Thyroid gland (tissue), 4 donors: ENCODE data around the gene SH3D19. TPM values are rescaled to one million over a fixed set of nuclear protein-coding genes. Genes with fewer than 3 reads are reported as not detected.

Experiments
- DNase-seq, 2 donors: peaks; one replicate each; pipeline ENCODE4 v3.0.0-alpha.2; 2019
- H3K27ac ChIP-seq, 3 donors: fragments of 200-600 bp; sonication (generic); 1 replicate in 2 of 3; 2 replicates in 1 of 3; pipeline ENCODE4 v1.5.1; 2016 to 2019; ENCODE audit warnings: mild to moderate bottlenecking in 1 of 3, moderate library complexity in 1 of 3
- H3K27me3 ChIP-seq: fragments of 200-600 bp; sonication (generic); one replicate; pipeline ENCODE4 v1.5.1; 2019
- H3K36me3 ChIP-seq, 2 donors: fragments of 200-600 bp; sonication (generic); one replicate each; pipeline ENCODE4 v1.5.1; 2016 to 2019
- H3K4me1 ChIP-seq, 2 donors: fragments of 200-600 bp; sonication (generic); one replicate each; pipeline ENCODE4 v1.5.1; 2017 to 2019
- H3K4me3 ChIP-seq, 3 donors: fragments of 200-600 bp; sonication (generic); replicated peaks in 1 of 3; 1 replicate in 2 of 3; 2 replicates in 1 of 3; pipeline ENCODE4 v1.5.1; 2016; ENCODE audit warnings: mild to moderate bottlenecking in 1 of 3
- H3K9me3 ChIP-seq: fragments of 200-600 bp; sonication (generic); one replicate; pipeline ENCODE4 v1.5.1; 2017
- POLR2A ChIP-seq, 2 donors: fragments of 450-650 bp; IDR thresholded peaks; one replicate each; pipeline ENCODE4 v1.6.1; 2017; ENCODE audit warnings: antibody characterized with exemption in 2 of 2, mild to moderate bottlenecking in 2 of 2, moderate library complexity in 1 of 2
- WGBS, 2 donors: methylation state at CpG; one replicate each; pipeline ENCODE4 v1.1.5; 2017; 5-methylcytosine and 5-hydroxymethylcytosine counted together
- intact Hi-C: fragments of 100-400 bp; cut with DNase I; formaldehyde crosslinking; loops from one replicate; pipeline ENCODE4 v1.15.1; 2023
- total RNA-seq, 4 donors: library from RNA; depleted of rRNA; stranded (reverse); fragments of >200 nt; gene quantifications; one replicate each; pipeline ENCODE4 v1.2.3, GENCODE V29; 2016
- TF ChIP-seq, protein P1 (sequence below), 6 experiments: fragments of 200-600 bp in 3 of 6; fragments of 450-650 bp in 3 of 6; sonication (generic) in 3 of 6; IDR thresholded peaks; one replicate each; pipeline ENCODE4 v1.5.1; 2016 to 2019; ENCODE audit warnings: antibody characterized with exemption in 6 of 6, mild to moderate bottlenecking in 2 of 6, inconsistent platforms in 1 of 6, moderate library complexity in 1 of 6

SH3D19 gene
- total RNA-seq, 4 donors from 2014 or later = 82.0 to 143 (median 113) TPM

DNA sequence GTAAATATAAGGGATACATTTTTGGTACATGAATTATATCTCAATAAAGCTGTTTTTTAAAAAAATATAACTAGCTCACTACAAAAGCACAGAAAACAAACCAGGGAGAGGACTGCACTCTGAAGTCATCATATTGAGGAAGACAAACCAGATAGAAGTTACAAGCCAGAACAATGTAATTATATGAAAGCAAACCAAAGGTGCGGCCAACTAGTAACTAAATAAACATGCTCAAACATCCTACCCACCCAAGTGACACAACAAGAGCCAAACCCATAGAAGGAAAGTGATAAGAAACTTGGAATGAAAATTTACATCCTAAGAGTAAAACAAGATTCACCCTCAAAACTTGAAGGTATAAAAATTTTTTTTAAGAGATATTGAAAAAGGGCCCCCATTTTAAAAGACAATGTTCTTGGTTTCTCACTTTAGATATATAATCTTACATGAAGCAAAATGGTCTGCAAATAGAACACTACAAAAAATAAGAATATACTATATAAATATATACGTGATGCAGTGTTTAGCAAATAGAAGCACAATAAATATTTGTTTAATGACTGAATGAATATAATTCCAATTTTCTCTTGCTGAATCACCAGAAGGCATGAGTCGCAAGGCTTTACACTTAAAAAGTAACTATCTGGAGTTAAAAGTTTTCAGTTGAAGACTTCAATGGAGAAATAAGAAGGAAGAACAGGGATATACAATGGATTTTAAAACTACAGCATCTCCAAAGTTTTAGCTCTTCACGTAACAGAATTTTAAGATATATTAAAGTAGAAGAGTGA is 4.0 kb upstream of the SH3D19 start:
- Histone ChIP-seq H3K27me3 (no peaks in the 10 kb centered on the region), H3K36me3 (no peaks in the 10 kb centered on the region), H3K4me3 (no peak overlapping the region), H3K4me1 (peaks cover 10 to 11% of the 10 kb centered on the region in 2 donors), H3K27ac (no peak overlapping the region), H3K9me3 (no peaks in the 10 kb centered on the region)
- TF ChIP-seq, protein P1, sequence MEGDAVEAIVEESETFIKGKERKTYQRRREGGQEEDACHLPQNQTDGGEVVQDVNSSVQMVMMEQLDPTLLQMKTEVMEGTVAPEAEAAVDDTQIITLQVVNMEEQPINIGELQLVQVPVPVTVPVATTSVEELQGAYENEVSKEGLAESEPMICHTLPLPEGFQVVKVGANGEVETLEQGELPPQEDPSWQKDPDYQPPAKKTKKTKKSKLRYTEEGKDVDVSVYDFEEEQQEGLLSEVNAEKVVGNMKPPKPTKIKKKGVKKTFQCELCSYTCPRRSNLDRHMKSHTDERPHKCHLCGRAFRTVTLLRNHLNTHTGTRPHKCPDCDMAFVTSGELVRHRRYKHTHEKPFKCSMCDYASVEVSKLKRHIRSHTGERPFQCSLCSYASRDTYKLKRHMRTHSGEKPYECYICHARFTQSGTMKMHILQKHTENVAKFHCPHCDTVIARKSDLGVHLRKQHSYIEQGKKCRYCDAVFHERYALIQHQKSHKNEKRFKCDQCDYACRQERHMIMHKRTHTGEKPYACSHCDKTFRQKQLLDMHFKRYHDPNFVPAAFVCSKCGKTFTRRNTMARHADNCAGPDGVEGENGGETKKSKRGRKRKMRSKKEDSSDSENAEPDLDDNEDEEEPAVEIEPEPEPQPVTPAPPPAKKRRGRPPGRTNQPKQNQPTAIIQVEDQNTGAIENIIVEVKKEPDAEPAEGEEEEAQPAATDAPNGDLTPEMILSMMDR (IDR thresholded peaks at IDR 0.05) = no peak
- TF ChIP-seq POLR2A (IDR thresholded peaks at IDR 0.05) = no peak
- no peak for DNase-seq
- 94 to 96% methylated on average over 4 of the region's 4 CpGs for WGBS, 2 donors
- intact Hi-C loops = no loop called here

DNA sequence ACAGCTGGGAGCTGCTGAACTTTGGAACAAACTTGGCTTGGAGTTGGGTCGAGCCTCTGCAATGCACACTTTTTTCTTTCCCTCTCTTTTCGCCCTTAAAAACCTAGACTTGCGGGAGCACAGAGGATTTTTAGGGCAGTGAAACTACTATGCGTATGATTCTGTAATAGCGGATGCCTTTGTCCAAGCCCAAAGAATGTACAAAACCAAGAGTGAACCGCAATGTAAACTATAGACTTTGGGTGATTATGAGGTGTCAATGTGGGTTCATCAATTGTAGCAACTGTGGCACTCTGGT is 493 bp upstream of the SH3D19 start:
- Histone ChIP-seq H3K36me3 (no peaks in the 10 kb centered on the region), H3K27ac (peak overlapping the region; percentile 77 to 88 (median 81)), H3K27me3 (no peaks in the 10 kb centered on the region), H3K9me3 (no peaks in the 10 kb centered on the region), H3K4me1 (peaks cover 25 to 32% of the 10 kb centered on the region in 2 donors), H3K4me3 (peak overlapping the region in 1 of 3 donors; percentile 57)
- DNase-seq = no peak
- intact Hi-C loops = no loop called here
- WGBS, 2 donors = 66 to 76% methylated on average over 6 of the region's 6 CpGs
- TF ChIP-seq, protein P1 (IDR thresholded peaks at IDR 0.05) = no peak
- TF ChIP-seq POLR2A (IDR thresholded peaks at IDR 0.05) = no peak

DNA sequence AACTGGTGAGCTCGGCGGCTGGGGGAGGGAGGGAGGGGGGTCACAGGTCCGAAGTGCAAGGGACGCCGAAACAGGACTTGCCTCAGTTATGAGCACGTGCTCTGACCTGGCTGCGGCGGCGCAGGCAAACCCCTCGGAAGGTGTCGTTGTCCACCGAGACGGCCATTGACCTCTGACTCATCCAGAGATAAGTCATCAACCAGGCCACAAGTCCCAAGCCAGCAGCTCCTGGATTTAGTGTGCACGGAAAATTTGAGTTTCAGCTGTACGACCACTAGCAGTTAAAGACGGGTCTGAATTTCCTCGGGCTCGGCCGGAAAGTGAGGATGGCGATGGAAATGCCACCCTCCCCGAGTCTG is 674 bp downstream of the SH3D19 start:
- Histone ChIP-seq H3K27ac (peak overlapping the region; percentile 77 to 88 (median 81)), H3K27me3 (no peaks in the 10 kb centered on the region), H3K9me3 (no peaks in the 10 kb centered on the region), H3K36me3 (no peaks in the 10 kb centered on the region), H3K4me1 (peaks cover 25 to 32% of the 10 kb centered on the region in 2 donors), H3K4me3 (peak overlapping the region; percentile 3 to 57 (median 54))
- intact Hi-C loops = no loop called here
- DNase-seq = peak; percentile 57 to 64
- WGBS, 2 donors = 0 to 2% methylated on average over 9 to 16 of the region's 21 CpGs
- no peak for TF ChIP-seq POLR2A (IDR thresholded peaks at IDR 0.05)
- TF ChIP-seq, protein P1 (IDR thresholded peaks at IDR 0.05) = no peak

DNA sequence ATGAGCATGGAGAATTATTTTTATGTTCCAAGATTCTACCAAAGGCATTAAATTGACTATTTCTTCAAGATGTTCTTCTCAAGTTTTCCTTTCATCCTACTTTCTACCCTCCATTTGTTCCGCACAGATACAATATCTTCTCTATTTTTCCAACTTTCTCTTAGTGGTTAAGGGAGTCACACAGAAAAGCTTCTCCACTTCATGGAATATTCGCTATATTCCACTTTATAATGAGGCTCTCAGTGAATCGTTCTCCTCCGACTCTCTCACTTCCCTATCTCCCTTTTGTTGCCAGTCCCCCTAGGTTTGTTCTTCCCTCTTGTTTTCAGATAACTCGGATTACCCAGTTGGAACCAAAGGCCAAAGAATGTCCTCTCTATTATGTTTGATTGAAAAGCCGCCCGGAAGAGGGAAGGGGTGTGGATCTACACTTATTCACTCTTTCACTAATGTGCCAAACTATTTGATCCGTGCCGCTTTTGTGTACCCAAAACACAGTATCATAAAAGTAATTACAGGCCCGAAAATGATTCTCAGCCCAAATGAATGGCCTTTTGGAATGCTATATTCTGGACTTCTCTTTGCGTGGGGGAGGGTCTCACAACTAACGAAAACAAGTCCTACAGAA is 1.2 kb downstream of the SH3D19 start:
- H3K4me1 ChIP-seq = peaks cover 25 to 32% of the 10 kb centered on the region in 2 donors
- intact Hi-C loops = no loop called here
- WGBS, 2 donors = 17 to 25% methylated on average over 12 of the region's 12 CpGs

More for the DNA sequence above, 1.2 kb downstream of the SH3D19 start:
- H3K27ac ChIP-seq = peak overlapping the region; percentile 77 to 88 (median 81)
- TF ChIP-seq, protein P1 (IDR thresholded peaks at IDR 0.05) = no peak
- TF ChIP-seq POLR2A (IDR thresholded peaks at IDR 0.05) = no peak
- peak overlapping the region; percentile 3 to 57 (median 54) for H3K4me3 ChIP-seq
- H3K36me3 ChIP-seq = no peaks in the 10 kb centered on the region
- DNase-seq = no peak
- no peaks in the 10 kb centered on the region for H3K9me3 ChIP-seq
- H3K27me3 ChIP-seq = no peaks in the 10 kb centered on the region
